Measurements from ENCODE around the gene FUT2. TPM values are rescaled to one million over a fixed set of nuclear protein-coding genes. Genes with fewer than 3 reads are reported as not detected.

The FUT2 gene
- total and polyA plus RNA-seq, 2 donors (not counting 1 experiment from before 2014, with no cell fraction given): not detected

DNA sequence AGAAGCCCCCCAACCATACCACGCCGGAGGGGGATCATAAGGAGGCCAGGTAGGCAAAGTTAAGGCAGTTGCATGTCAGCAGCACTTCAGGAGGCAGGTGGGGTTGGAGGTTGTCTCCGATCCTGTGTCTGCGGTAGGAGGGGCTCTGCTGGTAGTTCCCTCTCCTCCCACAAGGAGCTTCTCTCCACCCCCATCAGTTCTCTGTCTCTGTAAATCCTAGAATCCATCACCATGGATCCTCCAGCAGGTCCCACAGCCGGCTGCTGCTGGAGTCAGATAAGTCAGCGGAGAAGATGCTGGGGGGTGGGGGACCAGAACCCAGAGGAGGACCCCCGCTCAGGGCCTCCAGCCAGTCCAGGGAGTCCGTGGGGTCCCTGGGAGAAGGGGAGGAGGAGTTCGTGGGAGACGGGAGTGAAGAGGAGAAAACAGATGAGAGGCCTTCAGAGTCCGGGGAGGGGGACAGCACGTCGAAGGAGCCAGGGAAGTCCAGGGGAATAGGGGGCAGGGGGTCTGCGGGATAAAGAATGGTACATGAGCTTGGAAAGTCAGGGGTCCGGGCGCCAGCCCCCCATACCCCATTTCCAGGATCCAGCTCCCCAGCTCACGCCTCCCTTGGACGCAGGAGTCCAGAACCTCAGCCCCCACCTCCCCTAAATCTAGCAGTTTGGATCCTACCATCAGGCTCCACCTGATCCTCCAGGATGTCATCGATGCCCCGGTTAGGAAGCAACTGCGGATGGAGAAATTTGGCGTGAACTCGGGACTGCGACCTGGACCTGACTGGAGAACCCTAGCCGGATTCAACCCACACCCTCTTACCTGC is 17.5 kb downstream of the FUT2 start:
- H3K4me2 ChIP-seq (replicated peaks; ENCODE audit: low read depth, low read length, poor library complexity, severe bottlenecking): peak overlapping the region; percentile 97
- POLR2A ChIA-PET: interaction anchor here (0.6 kb wide), 1 partner anchor 65 kb away, joined by 5 read pairs; no protein-coding TSS in a partner anchor
- H3K9me3 ChIP-seq (ENCODE audit: control extremely low read depth in 1 of 3, control insufficient read depth in 2 of 3, insufficient read depth in 1 of 3, low read length in 2 of 3): no peaks in the 10 kb centered on the region
- peak overlapping the region; percentile 20 for H3K27ac Mint-ChIP-seq
- DNase-seq (peak; percentile 41), ATAC-seq (ENCODE audit: low read depth) (no peak)
- peaks cover 14 to 22% of the 10 kb centered on the region in 2 donors for H3K4me1 ChIP-seq (ENCODE audit: control insufficient read depth in 2 of 2, insufficient read depth in 2 of 2, low read length in 2 of 2)
- intact Hi-C loops (cut with micrococcal nuclease): no loop called here
- peak overlapping the region; percentile 86 for H3K9ac ChIP-seq (ENCODE audit: low read length)
- peak overlapping the region; percentile 13 to 86 (median 74) for H3K4me3 ChIP-seq (ENCODE audit: control extremely low read depth in 1 of 5, extremely low read depth in 1 of 5, insufficient read depth in 1 of 5, low read depth in 2 of 5, low read length in 4 of 5)
- CTCF ChIA-PET: interaction anchor here (1.0 to 1.6 kb wide), 2 partner anchors 25 to 39 kb away, joined by 3 to 5 read pairs; no protein-coding TSS in a partner anchor
- no peaks in the 10 kb centered on the region for H3K27me3 ChIP-seq (replicated peaks in 1 of 4; ENCODE audit: control extremely low read depth in 1 of 4, control insufficient read depth in 3 of 4, insufficient read depth in 4 of 4, low read length in 3 of 4)
- no peaks in the 10 kb centered on the region for H3K9me3 Mint-ChIP-seq (ENCODE audit: insufficient read depth)
- no peaks in the 10 kb centered on the region for H4K20me1 ChIP-seq (ENCODE audit: control insufficient read depth, insufficient read depth, low read length, poor library complexity, severe bottlenecking)
- H3K36me3 ChIP-seq (replicated peaks in 1 of 2; ENCODE audit: control extremely low read depth in 1 of 2, control insufficient read depth in 1 of 2, extremely low read depth in 1 of 2, insufficient read depth in 2 of 2, low read length in 1 of 2): no peaks in the 10 kb centered on the region
- H3K4me3 Mint-ChIP-seq: peak overlapping the region; percentile 89
- TF ChIP-seq, protein P1, sequence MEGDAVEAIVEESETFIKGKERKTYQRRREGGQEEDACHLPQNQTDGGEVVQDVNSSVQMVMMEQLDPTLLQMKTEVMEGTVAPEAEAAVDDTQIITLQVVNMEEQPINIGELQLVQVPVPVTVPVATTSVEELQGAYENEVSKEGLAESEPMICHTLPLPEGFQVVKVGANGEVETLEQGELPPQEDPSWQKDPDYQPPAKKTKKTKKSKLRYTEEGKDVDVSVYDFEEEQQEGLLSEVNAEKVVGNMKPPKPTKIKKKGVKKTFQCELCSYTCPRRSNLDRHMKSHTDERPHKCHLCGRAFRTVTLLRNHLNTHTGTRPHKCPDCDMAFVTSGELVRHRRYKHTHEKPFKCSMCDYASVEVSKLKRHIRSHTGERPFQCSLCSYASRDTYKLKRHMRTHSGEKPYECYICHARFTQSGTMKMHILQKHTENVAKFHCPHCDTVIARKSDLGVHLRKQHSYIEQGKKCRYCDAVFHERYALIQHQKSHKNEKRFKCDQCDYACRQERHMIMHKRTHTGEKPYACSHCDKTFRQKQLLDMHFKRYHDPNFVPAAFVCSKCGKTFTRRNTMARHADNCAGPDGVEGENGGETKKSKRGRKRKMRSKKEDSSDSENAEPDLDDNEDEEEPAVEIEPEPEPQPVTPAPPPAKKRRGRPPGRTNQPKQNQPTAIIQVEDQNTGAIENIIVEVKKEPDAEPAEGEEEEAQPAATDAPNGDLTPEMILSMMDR (IDR thresholded peaks at IDR 0.05): peak; percentile 16
- TF ChIP-seq EZH2 (IDR thresholded peaks at IDR 0.05; ENCODE audit: borderline replicate concordance, insufficient read depth, low read depth, low read length, poor library complexity, severe bottlenecking): no peak
- WGBS (ENCODE audit: insufficient coverage): 11% methylated on average over 15 of the region's 25 CpGs
- peaks cover 5% of the 10 kb centered on the region for H3K79me2 ChIP-seq (ENCODE audit: control insufficient read depth, insufficient read depth, low read length)
- peaks cover 21% of the 10 kb centered on the region for H3K4me1 Mint-ChIP-seq
- H3K27me3 Mint-ChIP-seq: no peaks in the 10 kb centered on the region
- H3K27ac ChIP-seq (ENCODE audit: low read length in 2 of 2): no peak overlapping the region
- H2AFZ ChIP-seq (ENCODE audit: insufficient read depth, low read depth, low read length, poor library complexity, severe bottlenecking): peak overlapping the region; percentile 96
